ENCODE data around the gene CDK19.

GRCh38 chr6:110800839-110801196 is 14.5 kb downstream of the CDK19 start:
- TF ChIP-seq POLR2A (IDR thresholded peaks at IDR 0.05) = no peak
- TF ChIP-seq CTCF (IDR thresholded peaks at IDR 0.05 in 4 of 5, conservative IDR thresholded peaks at IDR 0.05 in 1 of 5) = no peak
